Effector memory CD8-positive, alpha-beta T cell (primary cell): ENCODE data around the gene ALK.

Experiments used
- ATAC-seq: fragments of 150-1000 bp; cut with Tn5 transposase; replicated peaks from 2 replicates; pipeline ENCODE4 v1.10.0; 2021; ENCODE audit warnings: mild to moderate bottlenecking, moderate library complexity
- DNase-seq, 3 experiments: peaks; one replicate each; pipeline ENCODE4 v3.0.0; 2021
- H3K27ac Mint-ChIP-seq, 2 donors: one replicate each; pipeline ENCODE4 v1.8.0; 2022; ENCODE audit warnings: mild to moderate bottlenecking in 2 of 2, mixed read lengths in 2 of 2, moderate library complexity in 2 of 2
- H3K27me3 Mint-ChIP-seq, 2 donors: one replicate each; pipeline ENCODE4 v1.8.0; 2022; ENCODE audit warnings: mixed read lengths in 2 of 2
- H3K36me3 Mint-ChIP-seq: one replicate; pipeline ENCODE4 v1.8.0; 2022; ENCODE audit warnings: mild to moderate bottlenecking, moderate library complexity, mixed read lengths; ENCODE audit not compliant: insufficient read depth
- H3K4me1 Mint-ChIP-seq, 2 donors: one replicate each; pipeline ENCODE4 v1.8.0; 2022; ENCODE audit warnings: low read depth in 2 of 2, mixed read lengths in 2 of 2
- H3K4me3 Mint-ChIP-seq, 2 donors: one replicate each; pipeline ENCODE4 v1.8.0; 2022; ENCODE audit warnings: mild to moderate bottlenecking in 2 of 2, mixed read lengths in 2 of 2, moderate library complexity in 2 of 2
- H3K9me3 Mint-ChIP-seq, 2 donors: one replicate each; pipeline ENCODE4 v1.8.0; 2022; ENCODE audit warnings: mixed read lengths in 2 of 2

The ALK gene

DNA sequence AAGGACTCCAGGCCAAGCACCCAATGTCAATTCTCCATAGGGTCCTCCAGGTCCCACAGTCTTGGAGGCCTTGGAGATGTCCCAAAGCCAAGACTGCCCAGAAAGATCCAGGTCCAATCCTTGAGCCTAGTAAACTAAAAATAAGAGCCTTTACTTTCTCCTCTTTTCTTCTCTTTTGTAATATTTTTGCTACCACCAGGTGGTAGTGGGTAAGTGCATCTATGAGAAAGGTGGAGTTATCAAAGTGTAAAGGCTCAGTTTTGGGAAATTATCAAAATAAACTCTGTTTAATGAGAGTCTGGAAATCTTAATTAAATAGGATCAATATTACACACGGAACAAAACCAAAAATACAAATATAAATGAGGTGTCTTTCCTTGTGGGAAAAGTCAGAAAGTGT lies 276.4 kb downstream of the ALK start:
- no peak overlapping the region for H3K4me3 Mint-ChIP-seq
- peaks cover 29 to 50% of the 10 kb centered on the region in 2 donors for H3K27me3 Mint-ChIP-seq

GRCh38 chr2:29643196-29643595 lies 278.2 kb downstream of the ALK start:
- DNase-seq (no peak), ATAC-seq (no peak)
- Mint-ChIP-seq H3K27ac (no peak overlapping the region), H3K4me3 (no peak overlapping the region), H3K27me3 (peaks cover 37 to 43% of the 10 kb centered on the region in 2 donors), H3K9me3 (peaks cover 3 to 14% of the 10 kb centered on the region in 2 donors), H3K36me3 (peaks cover 3% of the 10 kb centered on the region), H3K4me1 (no peaks in the 10 kb centered on the region)

More for the DNA sequence above, 276.4 kb downstream of the ALK start:
- Mint-ChIP-seq H3K36me3 (peaks cover 3% of the 10 kb centered on the region), H3K4me1 (no peaks in the 10 kb centered on the region), H3K27ac (no peak overlapping the region), H3K9me3 (peaks cover 8 to 22% of the 10 kb centered on the region in 2 donors)
- no peak for ATAC-seq
- no peak for DNase-seq

DNA sequence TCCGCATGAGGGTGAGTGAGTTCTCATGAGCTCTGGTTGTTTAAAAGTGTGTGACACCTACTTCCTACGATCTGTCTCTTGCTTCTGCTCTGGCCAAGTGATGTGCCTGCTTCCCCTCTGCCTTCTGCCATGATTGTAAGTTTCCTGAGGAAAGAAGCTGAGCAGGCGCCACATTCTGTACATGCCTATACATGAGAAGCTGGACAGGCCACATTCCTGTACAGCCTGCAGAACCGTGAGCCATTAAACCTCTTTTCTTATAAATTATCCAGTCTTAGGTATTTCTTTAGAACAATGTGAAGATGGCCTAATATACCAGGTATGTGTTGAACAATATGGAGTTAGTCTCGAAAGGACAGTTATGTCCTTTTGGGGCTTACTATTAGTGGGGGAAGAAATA lies 281.0 kb downstream of the ALK start:
- no peak for DNase-seq
- Mint-ChIP-seq H3K4me1 (no peaks in the 10 kb centered on the region), H3K27me3 (peaks cover 26 to 36% of the 10 kb centered on the region in 2 donors), H3K4me3 (no peak overlapping the region), H3K36me3 (no peaks in the 10 kb centered on the region), H3K9me3 (no peaks in the 10 kb centered on the region), H3K27ac (no peak overlapping the region)
- ATAC-seq: no peak

DNA sequence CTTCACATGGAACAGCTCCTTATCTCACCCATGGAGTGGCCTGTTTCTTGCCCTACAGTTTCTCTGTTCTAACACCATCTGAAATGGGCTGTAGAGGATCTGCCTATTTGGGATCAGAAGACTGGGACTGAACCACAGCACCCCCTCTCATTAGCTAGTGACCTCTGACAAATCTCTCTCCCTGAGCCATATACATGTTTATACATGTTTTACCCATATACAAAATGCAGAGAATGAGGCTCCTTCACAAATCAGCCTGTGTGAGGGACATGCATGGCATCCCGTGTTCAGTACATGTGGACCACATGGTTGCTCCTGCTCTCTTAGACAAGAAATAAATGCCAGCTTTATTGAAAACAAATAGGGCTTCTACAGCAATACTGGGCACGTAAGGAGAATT lies 282.7 kb downstream of the ALK start:
- ATAC-seq (no peak), DNase-seq (no peak)
- Mint-ChIP-seq H3K9me3 (no peaks in the 10 kb centered on the region), H3K4me1 (no peaks in the 10 kb centered on the region), H3K27ac (no peak overlapping the region), H3K27me3 (peaks cover 39 to 53% of the 10 kb centered on the region in 2 donors), H3K4me3 (no peak overlapping the region), H3K36me3 (no peaks in the 10 kb centered on the region)

GRCh38 chr2:29634916-29635315 lies 286.5 kb downstream of the ALK start:
- no peak for DNase-seq
- no peak overlapping the region for H3K4me3 Mint-ChIP-seq
- H3K27me3 Mint-ChIP-seq: peaks cover 50 to 71% of the 10 kb centered on the region in 2 donors
- ATAC-seq: no peak
- H3K9me3 Mint-ChIP-seq: no peaks in the 10 kb centered on the region
- no peaks in the 10 kb centered on the region for H3K4me1 Mint-ChIP-seq
- no peaks in the 10 kb centered on the region for H3K36me3 Mint-ChIP-seq
- no peak overlapping the region for H3K27ac Mint-ChIP-seq

GRCh38 chr2:29632018-29632417 lies 289.4 kb downstream of the ALK start:
- DNase-seq: no peak
- H3K9me3 Mint-ChIP-seq: no peaks in the 10 kb centered on the region
- H3K4me3 Mint-ChIP-seq: no peak overlapping the region
- peaks cover 65 to 67% of the 10 kb centered on the region in 2 donors for H3K27me3 Mint-ChIP-seq
- no peak overlapping the region for H3K27ac Mint-ChIP-seq
- no peak for ATAC-seq
- no peaks in the 10 kb centered on the region for H3K36me3 Mint-ChIP-seq
- no peaks in the 10 kb centered on the region for H3K4me1 Mint-ChIP-seq

DNA sequence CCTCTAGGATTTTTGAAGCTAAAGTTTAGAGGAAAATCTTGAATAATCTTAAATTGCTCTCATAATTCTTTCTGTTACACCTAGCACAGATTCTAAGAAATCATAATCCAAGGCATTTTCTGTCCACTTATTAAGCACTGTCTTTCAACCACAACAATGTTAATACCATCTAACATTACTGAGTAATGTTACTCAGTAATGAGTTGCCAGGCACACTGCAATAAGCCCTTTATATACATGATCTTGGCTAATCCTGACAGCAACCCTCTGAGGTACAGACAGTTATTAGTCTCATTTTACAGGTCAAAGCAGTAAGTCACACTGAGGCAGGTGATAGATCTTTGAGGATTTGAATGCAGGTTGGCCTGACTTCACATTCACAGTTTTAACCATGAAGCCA lies 291.9 kb downstream of the ALK start:
- ATAC-seq (no peak), DNase-seq (no peak)
- Mint-ChIP-seq H3K27ac (no peak overlapping the region), H3K4me3 (no peak overlapping the region), H3K4me1 (no peaks in the 10 kb centered on the region), H3K27me3 (peaks cover 65 to 81% of the 10 kb centered on the region in 2 donors), H3K36me3 (no peaks in the 10 kb centered on the region), H3K9me3 (no peaks in the 10 kb centered on the region)

GRCh38 chr2:29628862-29629261 lies 292.5 kb downstream of the ALK start:
- Mint-ChIP-seq H3K4me1 (no peaks in the 10 kb centered on the region), H3K9me3 (no peaks in the 10 kb centered on the region), H3K27ac (no peak overlapping the region), H3K4me3 (no peak overlapping the region), H3K27me3 (peaks cover 58 to 82% of the 10 kb centered on the region in 2 donors), H3K36me3 (no peaks in the 10 kb centered on the region)
- DNase-seq: no peak
- ATAC-seq: no peak

DNA sequence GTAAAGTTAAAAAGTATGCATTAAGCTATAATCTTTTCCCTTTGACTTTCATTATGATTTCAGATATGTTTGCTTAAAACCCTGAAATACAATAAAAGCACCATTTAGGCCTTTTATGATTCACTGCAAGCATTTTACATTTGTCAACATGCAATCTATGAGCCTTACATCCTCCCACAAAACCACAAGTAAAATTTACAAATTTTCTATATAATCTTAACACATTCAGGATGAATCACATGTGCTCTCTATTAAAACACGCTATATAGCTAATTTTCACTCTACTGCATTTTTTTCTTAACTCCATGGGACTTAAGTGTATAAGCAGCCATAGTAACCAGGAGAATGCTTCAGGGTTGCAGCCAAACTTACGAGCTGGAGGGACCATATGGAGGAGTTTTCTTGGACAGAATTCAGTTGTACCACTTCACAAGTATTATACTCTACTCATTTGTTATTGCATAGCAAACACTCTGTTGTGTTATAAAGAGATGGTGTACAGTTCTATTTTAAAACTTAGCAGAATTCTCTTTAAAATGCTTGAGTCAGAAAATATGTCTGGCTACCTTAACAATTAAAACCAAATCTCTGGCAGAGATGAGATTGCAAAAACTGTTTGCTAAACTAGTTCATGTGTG lies 293.2 kb downstream of the ALK start:
- no peak overlapping the region for H3K4me3 Mint-ChIP-seq
- no peak for ATAC-seq
- H3K27ac Mint-ChIP-seq: no peak overlapping the region
- H3K9me3 Mint-ChIP-seq: no peaks in the 10 kb centered on the region
- no peaks in the 10 kb centered on the region for H3K4me1 Mint-ChIP-seq
- no peaks in the 10 kb centered on the region for H3K36me3 Mint-ChIP-seq
- DNase-seq: no peak
- H3K27me3 Mint-ChIP-seq: peaks cover 53 to 80% of the 10 kb centered on the region in 2 donors

DNA sequence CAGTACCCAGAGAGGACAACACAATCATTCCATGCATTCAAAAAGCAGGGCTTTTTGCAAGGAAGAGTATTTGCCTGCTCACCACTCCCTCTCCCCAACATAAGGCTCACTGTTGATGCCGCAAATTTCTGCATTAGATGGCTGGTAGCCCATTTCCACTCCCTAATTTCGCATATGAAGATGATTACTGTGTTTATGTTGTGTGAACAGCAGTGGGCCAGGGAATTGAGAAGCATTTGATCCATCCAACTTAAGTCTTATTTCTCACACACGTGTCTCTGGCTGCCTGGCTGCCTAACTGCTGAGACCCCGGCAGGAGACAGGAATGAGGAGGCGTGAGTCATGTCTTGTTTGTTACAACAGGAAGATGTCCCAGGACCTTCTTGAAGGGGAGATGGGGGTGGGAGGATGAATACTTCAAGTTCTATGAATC lies 294.1 kb downstream of the ALK start:
- H3K9me3 Mint-ChIP-seq: no peaks in the 10 kb centered on the region
- H3K36me3 Mint-ChIP-seq: no peaks in the 10 kb centered on the region
- H3K27me3 Mint-ChIP-seq: peaks cover 50 to 70% of the 10 kb centered on the region in 2 donors
- H3K4me1 Mint-ChIP-seq: no peaks in the 10 kb centered on the region
- ATAC-seq (no peak), DNase-seq (no peak)
- H3K27ac Mint-ChIP-seq: no peak overlapping the region
- H3K4me3 Mint-ChIP-seq: no peak overlapping the region

DNA sequence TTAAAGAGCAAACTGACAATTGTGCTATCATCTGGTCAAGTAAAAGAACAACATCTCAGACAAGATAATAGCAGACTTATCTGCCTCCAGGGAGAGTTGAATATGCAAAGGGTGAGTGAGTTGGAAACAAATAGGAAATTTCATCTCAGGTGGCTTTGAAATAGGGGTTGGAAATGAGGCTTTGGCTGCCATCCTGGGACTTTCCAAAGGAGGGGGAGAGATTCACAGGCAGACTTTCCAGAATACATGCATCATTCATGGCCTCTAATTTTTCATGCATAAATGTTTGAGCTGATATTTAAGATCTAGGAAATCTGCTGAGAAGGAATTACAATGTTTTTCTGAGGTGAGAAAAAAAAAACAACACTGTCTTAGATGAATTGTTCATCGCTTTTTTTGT lies 300.5 kb downstream of the ALK start:
- Mint-ChIP-seq H3K9me3 (no peaks in the 10 kb centered on the region), H3K4me3 (no peak overlapping the region), H3K4me1 (no peaks in the 10 kb centered on the region), H3K27ac (no peak overlapping the region), H3K36me3 (no peaks in the 10 kb centered on the region), H3K27me3 (peaks cover 30 to 59% of the 10 kb centered on the region in 2 donors)
- no peak for DNase-seq
- no peak for ATAC-seq

DNA sequence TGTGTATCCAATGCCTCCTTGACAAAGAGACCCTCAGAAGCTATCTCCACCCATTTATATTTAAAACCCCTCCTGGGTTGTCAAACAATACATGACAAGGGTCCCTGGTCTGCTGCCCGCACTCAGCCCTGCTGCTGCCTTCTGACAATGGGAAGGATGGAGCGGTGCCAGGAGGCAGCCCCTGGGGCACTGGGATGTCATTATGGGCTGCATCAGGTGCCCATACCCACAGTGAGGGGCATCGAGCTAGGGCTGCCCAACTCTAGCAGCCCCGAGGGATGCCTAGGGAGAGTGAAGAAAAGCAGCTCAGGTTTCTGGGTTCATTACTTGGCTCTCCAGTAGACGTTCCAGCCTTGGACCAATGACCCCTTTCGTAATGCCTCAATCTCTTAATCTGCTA lies 301.7 kb downstream of the ALK start:
- H3K9me3 Mint-ChIP-seq: no peaks in the 10 kb centered on the region
- H3K27me3 Mint-ChIP-seq: peaks cover 32 to 59% of the 10 kb centered on the region in 2 donors
- H3K4me3 Mint-ChIP-seq: no peak overlapping the region
- no peaks in the 10 kb centered on the region for H3K4me1 Mint-ChIP-seq
- no peaks in the 10 kb centered on the region for H3K36me3 Mint-ChIP-seq
- H3K27ac Mint-ChIP-seq: no peak overlapping the region
- DNase-seq: no peak
- ATAC-seq: no peak

DNA sequence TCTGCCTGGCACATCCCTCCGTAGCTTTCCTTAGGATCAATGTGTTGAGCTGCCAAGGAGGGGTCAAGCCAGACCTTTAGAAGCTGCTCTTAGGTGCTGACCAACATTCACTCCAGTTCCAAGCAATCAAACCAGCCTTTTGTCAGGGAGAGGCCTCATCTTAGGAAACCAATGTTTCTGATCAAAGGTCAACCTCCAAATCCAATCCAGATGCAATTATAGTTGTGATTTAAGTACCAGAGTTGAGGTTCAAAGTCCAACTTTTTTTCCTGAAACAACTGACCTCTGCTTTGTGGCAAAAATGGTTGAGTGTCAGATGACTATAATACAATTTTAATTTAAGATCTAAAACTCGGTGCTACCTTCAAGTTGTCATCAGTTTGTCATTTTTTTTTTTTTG lies 303.4 kb downstream of the ALK start:
- no peaks in the 10 kb centered on the region for H3K4me1 Mint-ChIP-seq
- no peak for DNase-seq
- H3K36me3 Mint-ChIP-seq: no peaks in the 10 kb centered on the region
- no peak overlapping the region for H3K4me3 Mint-ChIP-seq
- ATAC-seq: no peak
- H3K9me3 Mint-ChIP-seq: no peaks in the 10 kb centered on the region
- H3K27me3 Mint-ChIP-seq: peaks cover 39 to 66% of the 10 kb centered on the region in 2 donors
- no peak overlapping the region for H3K27ac Mint-ChIP-seq

DNA sequence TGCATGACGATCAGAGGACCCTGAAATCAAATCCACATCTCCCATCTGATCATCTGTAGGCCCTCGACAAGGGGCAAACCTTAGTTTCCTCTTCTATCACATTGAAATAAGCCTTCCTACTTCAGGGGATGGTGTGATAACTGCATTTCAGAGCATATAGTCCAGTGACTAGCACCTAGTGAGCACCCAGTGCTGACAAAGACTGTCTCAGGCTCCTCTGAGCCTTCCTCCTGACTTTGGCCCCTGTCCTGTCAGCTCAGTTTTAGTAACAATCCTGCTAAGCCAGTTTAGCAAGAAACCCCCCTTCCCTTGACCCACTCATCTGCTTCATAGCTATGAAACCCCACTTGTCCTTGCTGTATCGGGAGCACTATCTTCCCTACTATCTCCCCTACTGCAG lies 304.0 kb downstream of the ALK start:
- peaks cover 39 to 73% of the 10 kb centered on the region in 2 donors for H3K27me3 Mint-ChIP-seq
- H3K9me3 Mint-ChIP-seq: no peaks in the 10 kb centered on the region
- ATAC-seq: no peak
- H3K27ac Mint-ChIP-seq: no peak overlapping the region
- no peak for DNase-seq
- no peaks in the 10 kb centered on the region for H3K4me1 Mint-ChIP-seq
- H3K36me3 Mint-ChIP-seq: no peaks in the 10 kb centered on the region
- no peak overlapping the region for H3K4me3 Mint-ChIP-seq
